Liver (tissue), 9 donors: ENCODE measurements around the gene NR2C1. TPM values are rescaled to one million over a fixed set of nuclear protein-coding genes. Genes with fewer than 3 reads are reported as not detected.

ENCODE experiments used
- DNase-seq: peaks from one replicate; pipeline ENCODE4 v3.0.0-alpha.2; 2017; ENCODE audit warnings: low spot score
- H3K27ac ChIP-seq, 2 donors: one replicate each; pipeline ENCODE4 v1.7.0; 2013; ENCODE audit warnings: inconsistent platforms in 2 of 2, low read length in 2 of 2, control low read depth in 1 of 2, low read depth in 1 of 2, mild to moderate bottlenecking in 1 of 2
- H3K27me3 ChIP-seq, 4 donors: one replicate each; pipeline versions ENCODE4 v1.6.1 to v1.7.0; 2013; ENCODE audit warnings: low read length in 3 of 4, inconsistent platforms in 1 of 4, mild to moderate bottlenecking in 1 of 4, moderate library complexity in 1 of 4; ENCODE audit not compliant: control insufficient read depth in 4 of 4, insufficient read depth in 4 of 4
- H3K36me3 ChIP-seq, 4 donors: one replicate each; pipeline versions ENCODE4 v1.6.1 to v1.7.0; 2013; ENCODE audit warnings: low read length in 3 of 4, mild to moderate bottlenecking in 3 of 4, low read depth in 1 of 4, moderate library complexity in 1 of 4; ENCODE audit not compliant: control insufficient read depth in 4 of 4, insufficient read depth in 3 of 4
- H3K4me1 ChIP-seq, 4 donors: one replicate each; pipeline versions ENCODE4 v1.6.1 to v1.7.0; 2013; ENCODE audit warnings: low read length in 3 of 4, mild to moderate bottlenecking in 3 of 4, moderate library complexity in 1 of 4; ENCODE audit not compliant: control insufficient read depth in 4 of 4, insufficient read depth in 4 of 4
- H3K4me3 ChIP-seq, 3 donors: one replicate each; pipeline versions ENCODE4 v1.6.1 to v1.7.0; 2013; ENCODE audit warnings: low read length in 3 of 3, control low read depth in 1 of 3, low read depth in 1 of 3, mild to moderate bottlenecking in 1 of 3
- H3K9ac ChIP-seq, 2 donors: one replicate each; pipeline ENCODE4 v1.7.0; 2013; ENCODE audit warnings: low read length in 2 of 2, mild to moderate bottlenecking in 2 of 2, moderate library complexity in 2 of 2, control low read depth in 1 of 2, low read depth in 1 of 2
- H3K9me3 ChIP-seq, 4 donors: one replicate each; pipeline versions ENCODE4 v1.6.1 to v1.7.0; 2013; ENCODE audit warnings: low read length in 3 of 4; ENCODE audit not compliant: control insufficient read depth in 4 of 4
- EGR1 ChIP-seq, 2 donors: IDR thresholded peaks; 2 replicates each; pipeline ENCODE4 v1.6.1; 2016 to 2018; ENCODE audit warnings: antibody characterized with exemption in 2 of 2, low read depth in 2 of 2
- FOXA1 ChIP-seq: IDR thresholded peaks from 2 replicates; pipeline ENCODE4 v1.6.1; 2016; ENCODE audit warnings: antibody characterized with exemption
- FOXA2 ChIP-seq: IDR thresholded peaks from 2 replicates; pipeline ENCODE4 v1.6.1; 2016; ENCODE audit warnings: antibody characterized with exemption
- GABPA ChIP-seq, 2 donors: IDR thresholded peaks in 1 of 2; conservative IDR thresholded peaks in 1 of 2; 2 replicates each; pipeline ENCODE4 v1.6.1; 2016; ENCODE audit warnings: antibody characterized with exemption in 2 of 2, mild to moderate bottlenecking in 1 of 2, moderate library complexity in 1 of 2
- HNF4A ChIP-seq, 2 donors: conservative IDR thresholded peaks; 2 replicates each; pipeline ENCODE4 v1.6.1; 2016; ENCODE audit warnings: antibody characterized with exemption in 2 of 2, mild to moderate bottlenecking in 2 of 2
- HNF4G ChIP-seq: IDR thresholded peaks from 2 replicates; pipeline ENCODE4 v1.6.1; 2016; ENCODE audit warnings: antibody characterized with exemption
- JUND ChIP-seq, 2 donors: IDR thresholded peaks; 2 replicates each; pipeline ENCODE4 v1.6.1; 2016; ENCODE audit warnings: antibody characterized with exemption in 2 of 2
- NR2F2 ChIP-seq: IDR thresholded peaks from 2 replicates; pipeline ENCODE4 v1.6.1; 2016; ENCODE audit warnings: antibody characterized with exemption
- RAD21 ChIP-seq, 2 donors: IDR thresholded peaks; 2 replicates each; pipeline ENCODE4 v1.6.1; 2016; ENCODE audit warnings: antibody characterized with exemption in 2 of 2, mild to moderate bottlenecking in 2 of 2
- TAF1 ChIP-seq: conservative IDR thresholded peaks from 2 replicates; pipeline ENCODE4 v1.6.1; 2016; ENCODE audit warnings: antibody characterized with exemption, mild to moderate bottlenecking
- YY1 ChIP-seq: IDR thresholded peaks from 2 replicates; pipeline ENCODE4 v1.6.1; 2016; ENCODE audit warnings: antibody characterized with exemption, mild to moderate bottlenecking
- WGBS: extraction: QIAGEN DNeasy Blood & Tissue Kit; methylation state at CpG from one replicate; pipeline ENCODE4 v1.1.7; 2013; 5-methylcytosine and 5-hydroxymethylcytosine counted together
- polyA plus RNA-seq, 2 donors: library from polyadenylated mRNA; stranded (reverse) in 1 of 2; unstranded in 1 of 2; fragments of 200-250 nt in 1 of 2; fragments of >200 nt in 1 of 2; fragmentation: Nextera tagmentation in 1 of 2; extraction: Ambion mirVana in 1 of 2; gene quantifications; one replicate each; pipeline versions ENCODE4 v1.2.1 to v1.2.3, GENCODE V29; 2013 to 2015
- total RNA-seq, 2 donors: library from RNA; depleted of rRNA; stranded (reverse); fragments of >200 nt; gene quantifications; one replicate each; pipeline ENCODE4 v1.2.3, GENCODE V29; 2014
- TF ChIP-seq, protein P1 (sequence below): IDR thresholded peaks from 2 replicates; pipeline ENCODE4 v1.6.1; 2016; ENCODE audit warnings: antibody characterized with exemption, mild to moderate bottlenecking
- TF ChIP-seq, protein P2 (sequence below): IDR thresholded peaks from 2 replicates; pipeline ENCODE4 v1.6.1; 2016; ENCODE audit warnings: antibody characterized with exemption
- TF ChIP-seq, protein P3 (sequence below): IDR thresholded peaks from 2 replicates; pipeline ENCODE4 v1.6.1; 2016; ENCODE audit warnings: antibody characterized with exemption
- TF ChIP-seq, protein P4 (sequence below): fragments of 150-350 bp; IDR thresholded peaks from 2 replicates; pipeline ENCODE4 v1.5.1; 2017; ENCODE audit warnings: improper control_type of control experiment, low read depth, low read length; ENCODE audit not compliant: missing input control
- donor health status: healthy.
- donor health status: healthy.
- donor health status: healthy.
- donor health status: healthy.
- donor health status: healthy.

The NR2C1 gene
- total and polyA plus RNA-seq, 4 donors, result 8.3 to 32.0 (median 21.0) TPM

DNA sequence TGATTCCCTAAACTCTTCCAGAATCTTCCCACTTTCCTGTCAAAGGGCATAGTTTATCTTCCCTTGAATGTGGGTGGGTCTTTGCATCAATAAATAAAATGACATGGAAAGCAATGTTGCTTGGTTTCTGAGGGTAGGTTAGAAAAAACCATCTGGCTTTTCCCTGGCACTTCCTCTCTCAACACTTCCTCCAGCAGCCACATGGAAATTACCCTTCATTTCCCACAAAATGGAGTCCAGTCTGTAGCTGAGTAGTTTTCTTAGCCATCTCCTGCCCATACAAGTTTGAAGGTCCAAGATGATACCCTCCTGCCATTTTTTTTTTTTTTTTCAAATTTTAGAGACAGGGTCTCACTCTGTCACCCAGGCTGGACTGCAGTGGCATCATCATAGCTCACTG lies 58.9 kb downstream of the NR2C1 start:
- Histone ChIP-seq H3K27ac (no peak overlapping the region), H3K9me3 (no peaks in the 10 kb centered on the region), H3K36me3 (no peaks in the 10 kb centered on the region), H3K9ac (no peak overlapping the region), H3K27me3 (no peaks in the 10 kb centered on the region), H3K4me1 (no peaks in the 10 kb centered on the region), H3K4me3 (no peak overlapping the region)
- TF ChIP-seq NR2F2, result no peak
- TF ChIP-seq GABPA (IDR thresholded peaks at IDR 0.05 in 1 of 2, conservative IDR thresholded peaks at IDR 0.05 in 1 of 2), result no peak
- no peak for TF ChIP-seq TAF1
- TF ChIP-seq FOXA1, result no peak
- TF ChIP-seq, protein P1, sequence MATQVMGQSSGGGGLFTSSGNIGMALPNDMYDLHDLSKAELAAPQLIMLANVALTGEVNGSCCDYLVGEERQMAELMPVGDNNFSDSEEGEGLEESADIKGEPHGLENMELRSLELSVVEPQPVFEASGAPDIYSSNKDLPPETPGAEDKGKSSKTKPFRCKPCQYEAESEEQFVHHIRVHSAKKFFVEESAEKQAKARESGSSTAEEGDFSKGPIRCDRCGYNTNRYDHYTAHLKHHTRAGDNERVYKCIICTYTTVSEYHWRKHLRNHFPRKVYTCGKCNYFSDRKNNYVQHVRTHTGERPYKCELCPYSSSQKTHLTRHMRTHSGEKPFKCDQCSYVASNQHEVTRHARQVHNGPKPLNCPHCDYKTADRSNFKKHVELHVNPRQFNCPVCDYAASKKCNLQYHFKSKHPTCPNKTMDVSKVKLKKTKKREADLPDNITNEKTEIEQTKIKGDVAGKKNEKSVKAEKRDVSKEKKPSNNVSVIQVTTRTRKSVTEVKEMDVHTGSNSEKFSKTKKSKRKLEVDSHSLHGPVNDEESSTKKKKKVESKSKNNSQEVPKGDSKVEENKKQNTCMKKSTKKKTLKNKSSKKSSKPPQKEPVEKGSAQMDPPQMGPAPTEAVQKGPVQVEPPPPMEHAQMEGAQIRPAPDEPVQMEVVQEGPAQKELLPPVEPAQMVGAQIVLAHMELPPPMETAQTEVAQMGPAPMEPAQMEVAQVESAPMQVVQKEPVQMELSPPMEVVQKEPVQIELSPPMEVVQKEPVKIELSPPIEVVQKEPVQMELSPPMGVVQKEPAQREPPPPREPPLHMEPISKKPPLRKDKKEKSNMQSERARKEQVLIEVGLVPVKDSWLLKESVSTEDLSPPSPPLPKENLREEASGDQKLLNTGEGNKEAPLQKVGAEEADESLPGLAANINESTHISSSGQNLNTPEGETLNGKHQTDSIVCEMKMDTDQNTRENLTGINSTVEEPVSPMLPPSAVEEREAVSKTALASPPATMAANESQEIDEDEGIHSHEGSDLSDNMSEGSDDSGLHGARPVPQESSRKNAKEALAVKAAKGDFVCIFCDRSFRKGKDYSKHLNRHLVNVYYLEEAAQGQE, result no peak
- TF ChIP-seq RAD21 (IDR thresholded peaks at IDR 0.05), result no peak
- TF ChIP-seq, protein P2, sequence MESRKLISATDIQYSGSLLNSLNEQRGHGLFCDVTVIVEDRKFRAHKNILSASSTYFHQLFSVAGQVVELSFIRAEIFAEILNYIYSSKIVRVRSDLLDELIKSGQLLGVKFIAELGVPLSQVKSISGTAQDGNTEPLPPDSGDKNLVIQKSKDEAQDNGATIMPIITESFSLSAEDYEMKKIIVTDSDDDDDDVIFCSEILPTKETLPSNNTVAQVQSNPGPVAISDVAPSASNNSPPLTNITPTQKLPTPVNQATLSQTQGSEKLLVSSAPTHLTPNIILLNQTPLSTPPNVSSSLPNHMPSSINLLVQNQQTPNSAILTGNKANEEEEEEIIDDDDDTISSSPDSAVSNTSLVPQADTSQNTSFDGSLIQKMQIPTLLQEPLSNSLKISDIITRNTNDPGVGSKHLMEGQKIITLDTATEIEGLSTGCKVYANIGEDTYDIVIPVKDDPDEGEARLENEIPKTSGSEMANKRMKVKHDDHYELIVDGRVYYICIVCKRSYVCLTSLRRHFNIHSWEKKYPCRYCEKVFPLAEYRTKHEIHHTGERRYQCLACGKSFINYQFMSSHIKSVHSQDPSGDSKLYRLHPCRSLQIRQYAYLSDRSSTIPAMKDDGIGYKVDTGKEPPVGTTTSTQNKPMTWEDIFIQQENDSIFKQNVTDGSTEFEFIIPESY, result no peak
- TF ChIP-seq, protein P3, sequence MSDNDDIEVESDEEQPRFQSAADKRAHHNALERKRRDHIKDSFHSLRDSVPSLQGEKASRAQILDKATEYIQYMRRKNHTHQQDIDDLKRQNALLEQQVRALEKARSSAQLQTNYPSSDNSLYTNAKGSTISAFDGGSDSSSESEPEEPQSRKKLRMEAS, result no peak
- no peak for TF ChIP-seq JUND (IDR thresholded peaks at IDR 0.05)
- no peak for TF ChIP-seq HNF4A (conservative IDR thresholded peaks at IDR 0.05)
- TF ChIP-seq YY1, result no peak
- no peak for DNase-seq

DNA sequence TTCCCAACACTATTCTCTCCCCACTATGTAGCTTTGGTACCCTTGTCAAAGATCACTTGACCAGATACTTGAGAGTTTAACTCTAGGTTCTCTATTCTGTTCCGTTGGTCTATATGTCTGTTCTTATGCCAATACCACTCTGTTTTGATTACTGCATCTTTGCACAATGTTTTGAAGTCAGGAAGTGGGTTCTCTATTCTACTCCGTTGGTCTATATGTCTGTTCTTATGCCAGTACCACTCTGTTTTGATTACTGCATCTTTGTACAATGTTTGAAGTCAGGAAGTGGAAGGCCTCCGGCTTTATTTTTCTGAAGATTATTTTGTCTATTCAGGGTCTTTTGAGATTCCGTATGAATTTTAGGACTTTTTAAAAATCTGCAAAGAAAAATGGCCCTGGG lies 67.2 kb downstream of the NR2C1 start:
- Histone ChIP-seq H3K4me3 (no peak overlapping the region), H3K27me3 (no peaks in the 10 kb centered on the region), H3K4me1 (peaks cover 0 to 8% (median 8%) of the 10 kb centered on the region in 4 donors), H3K27ac (no peak overlapping the region), H3K9ac (no peak overlapping the region), H3K36me3 (no peaks in the 10 kb centered on the region), H3K9me3 (peaks cover 0 to 3% (median 0%) of the 10 kb centered on the region in 4 donors)
- DNase-seq, result no peak
- TF ChIP-seq HNF4G (no peak), GABPA (IDR thresholded peaks at IDR 0.05 in 1 of 2, conservative IDR thresholded peaks at IDR 0.05 in 1 of 2) (no peak), TAF1 (no peak)
- WGBS, result 91% methylated on average over 4 of the region's 4 CpGs

DNA sequence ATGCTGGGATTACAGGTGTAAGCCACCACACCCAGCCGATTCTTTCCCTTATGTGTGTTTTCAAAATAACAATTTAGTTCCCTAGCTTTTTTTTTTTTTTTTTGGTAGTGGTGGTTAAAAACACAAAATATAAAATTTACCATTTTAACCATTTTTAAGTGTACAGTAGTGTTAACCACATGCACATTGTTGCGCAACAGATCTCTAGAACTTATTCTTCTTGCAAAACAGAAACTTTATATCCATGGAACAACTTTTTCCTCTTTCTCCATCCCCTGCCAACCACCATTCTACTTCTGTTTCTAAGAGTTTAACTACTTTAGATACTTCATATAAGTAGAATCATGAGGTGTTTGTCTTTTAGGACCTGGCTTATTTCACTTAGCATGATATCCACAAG lies 68.8 kb downstream of the NR2C1 start:
- no peak for TF ChIP-seq EGR1 (IDR thresholded peaks at IDR 0.05; ENCODE audit: low read depth in 2 of 2)
- TF ChIP-seq RAD21 (IDR thresholded peaks at IDR 0.05), result no peak
- TF ChIP-seq FOXA2, result no peak
- TF ChIP-seq, protein P3, result no peak
- TF ChIP-seq, protein P1, result no peak
- TF ChIP-seq, protein P4, sequence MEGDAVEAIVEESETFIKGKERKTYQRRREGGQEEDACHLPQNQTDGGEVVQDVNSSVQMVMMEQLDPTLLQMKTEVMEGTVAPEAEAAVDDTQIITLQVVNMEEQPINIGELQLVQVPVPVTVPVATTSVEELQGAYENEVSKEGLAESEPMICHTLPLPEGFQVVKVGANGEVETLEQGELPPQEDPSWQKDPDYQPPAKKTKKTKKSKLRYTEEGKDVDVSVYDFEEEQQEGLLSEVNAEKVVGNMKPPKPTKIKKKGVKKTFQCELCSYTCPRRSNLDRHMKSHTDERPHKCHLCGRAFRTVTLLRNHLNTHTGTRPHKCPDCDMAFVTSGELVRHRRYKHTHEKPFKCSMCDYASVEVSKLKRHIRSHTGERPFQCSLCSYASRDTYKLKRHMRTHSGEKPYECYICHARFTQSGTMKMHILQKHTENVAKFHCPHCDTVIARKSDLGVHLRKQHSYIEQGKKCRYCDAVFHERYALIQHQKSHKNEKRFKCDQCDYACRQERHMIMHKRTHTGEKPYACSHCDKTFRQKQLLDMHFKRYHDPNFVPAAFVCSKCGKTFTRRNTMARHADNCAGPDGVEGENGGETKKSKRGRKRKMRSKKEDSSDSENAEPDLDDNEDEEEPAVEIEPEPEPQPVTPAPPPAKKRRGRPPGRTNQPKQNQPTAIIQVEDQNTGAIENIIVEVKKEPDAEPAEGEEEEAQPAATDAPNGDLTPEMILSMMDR, result no peak
- no peak for TF ChIP-seq NR2F2
- no peak for TF ChIP-seq JUND (IDR thresholded peaks at IDR 0.05)
- no peak for TF ChIP-seq HNF4A (conservative IDR thresholded peaks at IDR 0.05)
- H3K4me1 ChIP-seq, result peaks cover 0 to 10% (median 8%) of the 10 kb centered on the region in 4 donors
- H3K9ac ChIP-seq, result no peak overlapping the region
- DNase-seq, result no peak
- no peaks in the 10 kb centered on the region for H3K27me3 ChIP-seq
- peaks cover 0 to 2% (median 0%) of the 10 kb centered on the region in 4 donors for H3K36me3 ChIP-seq
- no peak overlapping the region for H3K27ac ChIP-seq
- WGBS, result 87% methylated on average over 2 of the region's 2 CpGs
- no peak overlapping the region for H3K4me3 ChIP-seq
- peaks cover 0 to 3% (median 0%) of the 10 kb centered on the region in 4 donors for H3K9me3 ChIP-seq
